ENCODE data around the gene VKORC1. TPM values are rescaled to one million over a fixed set of nuclear protein-coding genes. Genes with fewer than 3 reads are reported as not detected.

The VKORC1 gene
- total RNA-seq, 4 donors from 2014 or later = 43.7 to 95.5 (median 73.6) TPM

- no peak overlapping the region for H3K4me3 ChIP-seq (ENCODE audit: low read depth, poor library complexity, severe bottlenecking)
- no peak for DNase-seq (ENCODE audit: low spot score in 2 of 2)
- 40 to 52% methylated on average over 5 of the region's 5 CpGs for WGBS, 2 donors
- intact Hi-C loops (cut with DNase I; ENCODE audit: low total_unique reads) = no loop called here
- TF ChIP-seq CTCF (IDR thresholded peaks at IDR 0.05) (no peak), POLR2A (IDR thresholded peaks at IDR 0.05) (no peak)
Observed at GRCh38 chr16:31134091-31134571, 39.5 kb upstream of the VKORC1 start.

GRCh38 chr16:31133046-31133501 lies 38.5 kb upstream of the VKORC1 start:
- H3K4me3 ChIP-seq (ENCODE audit: low read depth, poor library complexity, severe bottlenecking) = no peak overlapping the region
- 86 to 93% methylated on average over 5 to 6 of the region's 6 CpGs for WGBS, 2 donors
- DNase-seq (ENCODE audit: low spot score in 2 of 2) = no peak
- intact Hi-C loops (cut with DNase I; ENCODE audit: low total_unique reads) = no loop called here
- TF ChIP-seq POLR2A (IDR thresholded peaks at IDR 0.05) = no peak
- TF ChIP-seq CTCF (IDR thresholded peaks at IDR 0.05) = no peak

DNA sequence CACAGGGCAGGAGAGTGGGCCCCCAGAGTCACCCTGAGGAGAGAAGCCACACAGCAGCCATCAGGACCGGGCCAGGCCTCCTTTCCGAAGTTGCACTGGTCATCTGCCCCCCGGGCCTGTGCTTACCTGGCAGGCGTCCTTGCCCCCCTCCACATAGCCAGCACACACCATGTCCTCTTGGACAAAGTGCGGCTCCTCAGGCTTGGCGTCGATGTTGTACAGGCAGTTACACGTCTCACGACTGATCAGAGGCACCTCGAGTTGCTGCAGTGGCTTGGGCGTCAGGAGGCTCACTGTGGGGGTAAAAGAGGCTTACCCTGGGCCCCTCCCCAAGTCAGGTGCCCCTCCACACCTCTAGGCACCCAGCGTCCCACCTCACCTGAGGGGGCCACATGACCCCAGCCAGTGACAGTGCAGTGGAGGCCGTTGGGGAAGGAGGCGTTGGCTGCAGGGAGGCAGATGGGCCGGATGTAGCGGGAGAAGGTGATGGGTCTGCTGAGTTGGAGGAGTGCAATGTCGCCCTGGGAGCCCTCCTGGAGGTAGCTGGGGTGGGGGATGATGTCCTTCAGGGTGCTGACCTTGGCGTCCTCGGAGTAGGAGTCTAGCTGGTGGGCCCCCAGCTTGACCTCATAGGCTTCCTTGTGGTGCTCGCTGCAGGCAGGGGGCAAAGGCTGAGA lies 37.8 kb upstream of the VKORC1 start:
- H3K4me3 ChIP-seq (ENCODE audit: low read depth, poor library complexity, severe bottlenecking) = no peak overlapping the region
- TF ChIP-seq CTCF (IDR thresholded peaks at IDR 0.05) (no peak), POLR2A (IDR thresholded peaks at IDR 0.05) (no peak)
- WGBS, 2 donors = 62 to 78% methylated on average over 17 to 20 of the region's 20 CpGs
- no peak for DNase-seq (ENCODE audit: low spot score in 2 of 2)
- intact Hi-C loops (cut with DNase I; ENCODE audit: low total_unique reads) = no loop called here

DNA sequence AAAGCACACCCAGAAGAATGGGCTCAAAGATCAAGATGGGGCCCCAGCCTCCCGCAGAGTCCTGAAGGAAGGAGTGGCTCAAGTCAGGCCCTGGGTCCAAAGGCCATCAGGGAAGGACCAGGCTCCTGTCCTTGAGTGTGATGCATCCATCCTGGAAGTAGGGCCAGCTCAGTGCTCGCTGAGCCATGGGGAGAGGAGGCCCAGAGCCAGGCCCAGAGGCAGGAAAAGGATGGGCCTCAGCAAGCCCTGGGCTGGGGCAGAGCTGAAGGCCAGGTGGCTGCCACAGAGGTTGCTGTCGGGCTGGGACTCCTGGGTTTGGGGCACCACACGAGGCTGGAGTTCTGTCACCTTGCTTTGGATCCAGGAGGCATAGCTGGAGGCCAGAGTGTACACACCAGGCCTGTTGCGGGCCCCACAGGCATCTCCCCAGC lies 37.3 kb upstream of the VKORC1 start:
- H3K4me3 ChIP-seq (ENCODE audit: low read depth, poor library complexity, severe bottlenecking) = no peak overlapping the region
- DNase-seq (ENCODE audit: low spot score in 2 of 2) = no peak
- WGBS, 2 donors = 45 to 63% methylated on average over 4 to 5 of the region's 5 CpGs
- TF ChIP-seq CTCF (IDR thresholded peaks at IDR 0.05) (no peak), POLR2A (IDR thresholded peaks at IDR 0.05) (no peak)
- intact Hi-C loops (cut with DNase I; ENCODE audit: low total_unique reads) = no loop called here

- TF ChIP-seq POLR2A (IDR thresholded peaks at IDR 0.05) = no peak
- TF ChIP-seq CTCF (IDR thresholded peaks at IDR 0.05) = no peak
- H3K4me3 ChIP-seq (ENCODE audit: low read depth, poor library complexity, severe bottlenecking) = no peak overlapping the region
- 59 to 67% methylated on average over 9 to 11 of the region's 11 CpGs for WGBS, 2 donors
- intact Hi-C loops (cut with DNase I; ENCODE audit: low total_unique reads) = no loop called here
- no peak for DNase-seq (ENCODE audit: low spot score in 2 of 2)
Observed at GRCh38 chr16:31131416-31131815, 36.8 kb upstream of the VKORC1 start.

Measured in lower leg skin (tissue), 4 donors.